ENCODE results near the gene NRIP2. TPM values are rescaled to one million over a fixed set of nuclear protein-coding genes. Genes with fewer than 3 reads are reported as not detected.
A peak's percentile ranks its signal among the peaks of the same experiment; 100 is the strongest.

The NRIP2 gene
- total and polyA plus RNA-seq, 10 of the 15 experiments (the other 5 are each of a cell fraction or from before 2014, with no cell fraction given), result 0.04 to 0.83 (median 0.42) TPM; not detected in 7

- under 1% methylated on average over 49 of the region's 70 CpGs for WGBS (ENCODE audit: insufficient coverage, insufficient replicate concordance, low lambda C conversion rate, missing lambda C conversion rate)
- ChIA-PET SMC1A (ENCODE audit: uncharacterized antibody, unreplicated experiment) (interaction anchor here (0.8 to 1.7 kb wide), 2 partner anchors 9 to 81 kb away, joined by 3 to 4 read pairs; no protein-coding TSS in a partner anchor), POLR2A (interaction anchor here (0.8 to 1.4 kb wide), 4 partner anchors 9 to 63 kb away, joined by 3 to 7 read pairs (median 4); partner anchors contain the start of gene TULP3), RAD21 (ENCODE audit: unreplicated experiment) (no interaction called here), CTCF (interaction anchor here (0.7 to 2.1 kb wide), 4 partner anchors 9 to 67 kb away, joined by 3 to 13 read pairs (median 6); no protein-coding TSS in a partner anchor)
- ATAC-seq (peak; percentile 86), FAIRE-seq (no peak), DNase-seq (ENCODE audit: low read depth, low spot score) (no peak)
- peak within 1 kb of the TSS; percentile 94 for H3K4me2 ChIP-seq (ENCODE audit: control insufficient read depth, insufficient read depth)
- H3K27ac ChIP-seq (ENCODE audit: control insufficient read depth, insufficient read depth), result peak within 1 kb of the TSS; percentile 98
- peaks cover 76% of the 10 kb centered on the region for H3K79me2 ChIP-seq (ENCODE audit: control insufficient read depth, insufficient read depth, low read length)
- H3K4me3 ChIP-seq, result peak within 1 kb of the TSS; percentile 93
- BruUV-seq (replicated peaks), result TSS peak; percentile 86
- intact Hi-C loops (cut with micrococcal nuclease; ENCODE audit: unreplicated experiment), result loop anchor here (2.0 kb wide), 1 partner anchor 64 kb away; the partner anchor contains the start of gene ITFG2
- H4K20me1 ChIP-seq (ENCODE audit: control insufficient read depth, insufficient read depth), result no peaks in the 10 kb centered on the region
- H3K4me1 ChIP-seq (ENCODE audit: control insufficient read depth, insufficient read depth, low read length), result peaks cover 11% of the 10 kb centered on the region
- peak within 1 kb of the TSS; percentile 96 for H2AFZ ChIP-seq (ENCODE audit: control insufficient read depth, low read depth, low read length)
- H3K27me3 ChIP-seq (replicated peaks in 1 of 2; ENCODE audit: control insufficient read depth in 2 of 2, insufficient read depth in 2 of 2, low read length in 1 of 2), result no peaks in the 10 kb centered on the region
- peak within 1 kb of the TSS; percentile 100 for H3K9ac ChIP-seq (ENCODE audit: control insufficient read depth, insufficient read depth, low read length)
- H3K36me3 ChIP-seq (ENCODE audit: control insufficient read depth in 2 of 2, insufficient read depth in 2 of 2, low read length in 1 of 2), result peaks cover 0 to 5% of the 10 kb centered on the region in 2 experiments; a peak in 2 of 4 replicates
- H3K9me3 ChIP-seq (replicated peaks; ENCODE audit: control insufficient read depth, insufficient read depth, low read length), result no peaks in the 10 kb centered on the region
- in situ Hi-C loops (cut with MboI), result no loop called here
- TF ChIP-seq NFXL1 (IDR thresholded peaks at IDR 0.05; ENCODE audit: borderline replicate concordance) (no peak), IRF4 (IDR thresholded peaks at IDR 0.05; ENCODE audit: low read depth, low read length) (no peak), BCL3 (IDR thresholded peaks at IDR 0.05; ENCODE audit: borderline replicate concordance, insufficient read depth, low read depth, low read length, poor library complexity, severe bottlenecking) (no peak), NR2F1 (conservative IDR thresholded peaks at IDR 0.05) (0 out of 2 replicates have a peak, but pooled peaks have one; percentile 41), PKNOX1 (IDR thresholded peaks at IDR 0.05) (0 out of 2 replicates have a peak, but pooled peaks have one; percentile 11), POLR2AphosphoS5 (IDR thresholded peaks at IDR 0.05; ENCODE audit: low read length) (peak; percentile 61; the same call in 1 of the 2 replicates), GATAD2B (conservative IDR thresholded peaks at IDR 0.05; ENCODE audit: low read depth) (peak; percentile 81), POLR2A (IDR thresholded peaks at IDR 0.05; ENCODE audit: low read depth, low read length) (peak; percentile 92), ZNF592 (IDR thresholded peaks at IDR 0.05) (0 out of 2 replicates have a peak, but pooled peaks have one; percentile 18), TCF12 (IDR thresholded peaks at IDR 0.05; ENCODE audit: low read depth, low read length) (no peak), NBN (IDR thresholded peaks at IDR 0.05) (peak; percentile 50; the same call in 1 of the 2 replicates), GABPA (IDR thresholded peaks at IDR 0.05; ENCODE audit: low read depth) (no peak), RUNX3 (IDR thresholded peaks at IDR 0.05; ENCODE audit: low read length) (peak; percentile 71), SP1 (IDR thresholded peaks at IDR 0.05; ENCODE audit: low read depth, low read length) (peak; percentile 41)
- TF ChIP-seq, protein P1, sequence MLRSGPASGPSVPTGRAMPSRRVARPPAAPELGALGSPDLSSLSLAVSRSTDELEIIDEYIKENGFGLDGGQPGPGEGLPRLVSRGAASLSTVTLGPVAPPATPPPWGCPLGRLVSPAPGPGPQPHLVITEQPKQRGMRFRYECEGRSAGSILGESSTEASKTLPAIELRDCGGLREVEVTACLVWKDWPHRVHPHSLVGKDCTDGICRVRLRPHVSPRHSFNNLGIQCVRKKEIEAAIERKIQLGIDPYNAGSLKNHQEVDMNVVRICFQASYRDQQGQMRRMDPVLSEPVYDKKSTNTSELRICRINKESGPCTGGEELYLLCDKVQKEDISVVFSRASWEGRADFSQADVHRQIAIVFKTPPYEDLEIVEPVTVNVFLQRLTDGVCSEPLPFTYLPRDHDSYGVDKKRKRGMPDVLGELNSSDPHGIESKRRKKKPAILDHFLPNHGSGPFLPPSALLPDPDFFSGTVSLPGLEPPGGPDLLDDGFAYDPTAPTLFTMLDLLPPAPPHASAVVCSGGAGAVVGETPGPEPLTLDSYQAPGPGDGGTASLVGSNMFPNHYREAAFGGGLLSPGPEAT (IDR thresholded peaks at IDR 0.05; ENCODE audit: low read depth), result peak; percentile 67
Observed at GRCh38 chr12:2877047-2877952, 42.5 kb upstream of the NRIP2 start, which contains the start of the genes FOXM1 and RHNO1. Gene FOXM1, minus strand, starts transcription at chr12:2877174. Its CDS starts 2,696 bp downstream, at chr12:2874478. Gene RHNO1, plus strand, starts transcription at chr12:2877223. Its CDS starts 8,144 bp downstream, at chr12:2885367.
